ENCODE results near the gene C1QTNF5.

C1QTNF5 gene

DNA sequence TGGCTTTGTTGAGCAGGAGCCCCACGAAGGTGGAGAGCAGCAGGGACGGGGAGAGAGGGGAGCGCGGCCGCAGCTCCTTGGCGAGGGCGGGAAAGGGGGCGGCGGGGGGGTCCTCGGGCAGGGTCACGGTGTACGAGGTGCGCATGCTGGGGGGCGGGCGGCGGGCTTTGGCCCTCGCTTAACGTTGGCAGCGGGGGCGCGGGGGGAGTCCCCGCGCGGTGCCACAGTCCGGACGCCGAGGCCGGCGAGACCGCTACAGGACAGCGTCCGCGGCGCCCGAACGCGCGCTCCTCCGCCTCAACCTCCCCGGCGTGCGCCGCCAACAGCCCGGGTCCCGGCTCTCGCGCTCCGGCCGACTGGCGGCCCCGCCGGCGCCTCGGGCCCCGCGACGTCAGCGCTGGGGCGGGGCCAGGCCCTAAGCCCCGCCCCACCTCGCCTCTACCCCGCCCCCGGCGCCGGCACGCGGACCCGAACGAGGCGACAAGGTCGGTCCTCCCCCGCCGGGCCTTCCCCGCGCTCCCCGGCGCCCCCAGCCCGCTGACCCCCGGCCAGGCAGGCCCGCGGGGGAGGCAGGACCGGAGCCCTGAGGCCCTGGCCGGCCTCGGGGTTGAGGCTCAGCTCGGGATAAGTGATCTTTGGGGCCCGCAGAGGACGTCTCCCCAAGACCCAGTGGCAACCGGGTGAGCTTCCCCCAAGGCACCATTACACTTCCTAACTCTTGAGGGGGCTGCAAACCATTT, 23.3 kb upstream of the C1QTNF5 start:
- H3K4me1 ChIP-seq (ENCODE audit: control insufficient read depth, insufficient read depth, low read length): peaks cover 9% of the 10 kb centered on the region
- H3K27ac ChIP-seq (ENCODE audit: low read length): no peak overlapping the region
- DNase-seq (ENCODE audit: low read depth, low spot score): no peak
- H3K4me3 ChIP-seq (ENCODE audit: low read length): peak overlapping the region; percentile 50; the same call in 1 of the 2 replicates
- H3K36me3 ChIP-seq (ENCODE audit: control insufficient read depth, insufficient read depth, low read length): no peaks in the 10 kb centered on the region
- H3K27me3 ChIP-seq (ENCODE audit: control insufficient read depth, insufficient read depth, low read length): peaks cover 14% of the 10 kb centered on the region; the same call in 1 of the 2 replicates
- WGBS (ENCODE audit: insufficient coverage, insufficient read length): no CpG with 5 or more reads among the region's 88 CpGs
- no peaks in the 10 kb centered on the region for H3K9me3 ChIP-seq (ENCODE audit: control insufficient read depth, insufficient read depth, low read length)

DNA sequence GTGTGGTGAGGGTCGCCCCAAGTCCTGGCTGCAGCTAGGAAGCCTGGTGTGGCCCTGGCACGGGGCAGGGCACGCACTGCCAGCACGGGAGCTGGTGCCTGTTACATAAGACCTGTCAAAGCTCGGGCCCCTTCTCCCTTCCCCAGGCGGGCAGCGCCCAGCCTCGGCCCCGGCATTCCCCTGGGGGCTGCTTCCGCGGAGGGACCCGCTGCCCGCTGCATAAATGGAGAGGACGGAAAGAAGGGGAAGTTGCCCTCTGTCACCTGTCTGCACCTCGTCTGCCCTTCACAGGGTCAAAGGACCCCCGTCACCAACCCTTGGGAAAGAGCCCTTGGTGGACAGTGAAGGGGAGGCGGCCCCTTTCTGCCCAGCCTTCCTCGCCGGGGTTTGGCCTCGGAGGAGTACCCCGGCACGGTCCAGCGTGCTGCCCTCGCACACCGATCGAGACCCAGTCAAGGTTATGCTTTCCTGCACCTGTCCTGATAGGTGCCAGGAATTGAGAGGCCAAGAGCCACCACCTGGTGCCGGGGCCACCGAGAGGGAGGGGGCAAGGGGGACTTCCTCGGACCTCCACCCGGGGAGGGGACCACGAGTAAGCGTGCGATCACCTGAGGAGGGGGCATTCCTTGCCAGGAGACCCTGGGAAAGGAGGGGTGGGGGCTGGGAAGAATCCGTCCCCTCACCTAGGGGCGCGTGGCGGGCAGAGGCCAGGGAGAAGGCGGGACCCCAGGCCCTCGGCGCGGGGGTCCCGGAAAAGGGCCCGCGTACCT, 22.6 kb upstream of the C1QTNF5 start:
- no peaks in the 10 kb centered on the region for H3K9me3 ChIP-seq (ENCODE audit: control insufficient read depth, insufficient read depth, low read length)
- WGBS (ENCODE audit: insufficient coverage, insufficient read length): no CpG with 5 or more reads among the region's 44 CpGs
- peak overlapping the region; percentile 50; the same call in 1 of the 2 replicates for H3K4me3 ChIP-seq (ENCODE audit: low read length)
- H3K4me1 ChIP-seq (ENCODE audit: control insufficient read depth, insufficient read depth, low read length): peaks cover 9% of the 10 kb centered on the region
- no peak overlapping the region for H3K27ac ChIP-seq (ENCODE audit: low read length)
- peaks cover 14% of the 10 kb centered on the region; the same call in 1 of the 2 replicates for H3K27me3 ChIP-seq (ENCODE audit: control insufficient read depth, insufficient read depth, low read length)
- no peaks in the 10 kb centered on the region for H3K36me3 ChIP-seq (ENCODE audit: control insufficient read depth, insufficient read depth, low read length)
- no peak for DNase-seq (ENCODE audit: low read depth, low spot score)

DNA sequence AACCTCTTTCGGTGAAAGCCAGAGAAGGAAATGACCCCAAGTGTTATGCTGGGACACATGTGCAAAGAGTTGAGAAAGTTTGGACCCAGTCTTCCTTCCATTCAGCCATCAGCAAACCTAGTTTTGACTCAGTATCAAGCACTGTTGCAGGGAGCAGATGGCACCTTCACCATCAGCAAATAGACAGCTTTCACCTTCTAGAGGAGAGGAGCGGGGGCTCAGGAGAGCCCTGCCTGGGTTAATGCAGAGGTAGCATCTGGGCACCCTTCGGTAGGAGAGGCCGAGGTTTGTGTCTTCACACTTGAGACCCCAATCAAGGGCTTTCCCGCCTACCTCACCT, 22.0 kb upstream of the C1QTNF5 start:
- H3K4me1 ChIP-seq (ENCODE audit: control insufficient read depth, insufficient read depth, low read length): peaks cover 9% of the 10 kb centered on the region
- H3K9me3 ChIP-seq (ENCODE audit: control insufficient read depth, insufficient read depth, low read length): no peaks in the 10 kb centered on the region
- no CpG with 5 or more reads among the region's 5 CpGs for WGBS (ENCODE audit: insufficient coverage, insufficient read length)
- H3K36me3 ChIP-seq (ENCODE audit: control insufficient read depth, insufficient read depth, low read length): no peaks in the 10 kb centered on the region
- peaks cover 14% of the 10 kb centered on the region; the same call in 1 of the 2 replicates for H3K27me3 ChIP-seq (ENCODE audit: control insufficient read depth, insufficient read depth, low read length)
- H3K27ac ChIP-seq (ENCODE audit: low read length): no peak overlapping the region
- no peak overlapping the region for H3K4me3 ChIP-seq (ENCODE audit: low read length)
- DNase-seq (ENCODE audit: low read depth, low spot score): no peak

DNA sequence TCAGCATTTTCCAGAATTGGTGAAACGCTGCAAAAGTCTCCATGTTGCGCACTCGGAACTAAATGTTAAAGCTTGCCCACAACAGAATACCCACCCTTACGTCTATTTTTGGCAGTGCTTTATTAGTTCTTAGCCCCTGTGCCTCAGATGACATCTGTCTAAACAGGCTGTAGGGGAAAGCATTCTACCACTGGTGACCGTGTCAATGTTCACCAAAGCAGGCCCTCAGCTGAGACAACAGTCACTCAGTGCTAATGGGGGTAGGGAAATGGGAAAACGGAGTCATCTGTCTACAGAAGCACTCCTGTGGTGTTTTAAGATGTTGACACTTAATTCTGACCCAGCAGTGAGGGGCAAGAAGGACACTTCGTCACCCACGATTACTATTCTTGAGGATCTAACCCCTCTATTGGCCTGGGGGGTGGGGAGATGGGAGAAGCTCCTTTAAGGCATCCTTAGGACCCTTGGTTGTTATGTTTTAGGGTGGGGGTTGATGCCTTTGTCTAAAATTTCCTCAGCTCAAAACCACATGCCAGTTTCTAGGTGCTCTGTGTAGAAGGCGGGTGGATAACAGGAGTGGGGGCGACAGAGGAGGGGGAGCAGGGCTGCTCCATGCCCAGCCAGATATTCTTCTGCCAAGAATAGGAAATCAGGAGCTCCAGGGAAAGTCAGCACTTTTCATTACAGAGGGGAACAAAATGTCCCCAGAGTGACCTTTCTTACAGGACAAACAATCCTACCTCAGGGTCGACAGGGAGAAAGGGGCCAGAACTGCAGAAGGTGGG, 21.4 kb upstream of the C1QTNF5 start:
- no peaks in the 10 kb centered on the region for H3K36me3 ChIP-seq (ENCODE audit: control insufficient read depth, insufficient read depth, low read length)
- no peak overlapping the region for H3K4me3 ChIP-seq (ENCODE audit: low read length)
- DNase-seq (ENCODE audit: low read depth, low spot score): no peak
- H3K27me3 ChIP-seq (ENCODE audit: control insufficient read depth, insufficient read depth, low read length): peaks cover 14% of the 10 kb centered on the region; the same call in 1 of the 2 replicates
- H3K9me3 ChIP-seq (ENCODE audit: control insufficient read depth, insufficient read depth, low read length): no peaks in the 10 kb centered on the region
- no CpG with 5 or more reads among the region's 11 CpGs for WGBS (ENCODE audit: insufficient coverage, insufficient read length)
- H3K4me1 ChIP-seq (ENCODE audit: control insufficient read depth, insufficient read depth, low read length): peaks cover 9% of the 10 kb centered on the region
- H3K27ac ChIP-seq (ENCODE audit: low read length): no peak overlapping the region

DNA sequence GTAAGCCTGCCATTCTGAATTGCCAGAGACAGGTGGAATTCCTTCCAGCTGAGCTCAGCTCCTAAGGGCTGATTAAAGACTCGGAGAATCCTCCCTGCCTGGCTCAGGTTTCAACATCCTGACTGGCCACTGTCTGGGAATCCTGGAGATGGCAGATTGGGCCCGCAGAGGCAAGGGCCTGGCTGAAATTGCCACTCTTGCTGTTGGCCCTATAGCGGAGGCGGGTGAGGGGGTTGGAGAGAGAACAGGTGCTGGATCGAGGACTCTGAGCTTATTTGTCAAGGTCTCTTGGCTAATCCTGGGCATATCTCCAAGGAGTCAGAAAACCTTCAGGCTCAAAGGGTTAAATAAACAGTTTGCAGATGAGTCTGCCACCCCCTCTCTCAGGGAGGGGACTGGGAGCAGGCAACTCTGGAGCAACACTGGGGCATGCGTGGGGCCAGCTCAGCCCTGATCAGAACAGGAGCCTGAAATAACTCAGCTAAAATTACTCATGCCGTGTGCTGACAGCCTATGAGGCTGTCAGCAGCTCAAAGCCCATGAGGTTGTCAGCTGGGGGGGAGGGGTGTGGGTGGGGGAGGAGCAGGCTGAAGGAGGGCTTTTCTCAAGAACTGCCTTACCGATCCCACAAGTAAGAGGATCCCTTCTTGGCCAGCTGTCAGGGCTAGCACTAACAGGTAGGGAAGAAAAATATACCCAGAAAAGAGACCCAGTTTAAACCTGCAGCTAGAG, 20.5 kb upstream of the C1QTNF5 start:
- H3K27me3 ChIP-seq (ENCODE audit: control insufficient read depth, insufficient read depth, low read length): peaks cover 14% of the 10 kb centered on the region; the same call in 1 of the 2 replicates
- DNase-seq (ENCODE audit: low read depth, low spot score): no peak
- no peak overlapping the region for H3K4me3 ChIP-seq (ENCODE audit: low read length)
- H3K27ac ChIP-seq (ENCODE audit: low read length): no peak overlapping the region
- no CpG with 5 or more reads among the region's 8 CpGs for WGBS (ENCODE audit: insufficient coverage, insufficient read length)
- no peaks in the 10 kb centered on the region for H3K9me3 ChIP-seq (ENCODE audit: control insufficient read depth, insufficient read depth, low read length)
- H3K36me3 ChIP-seq (ENCODE audit: control insufficient read depth, insufficient read depth, low read length): no peaks in the 10 kb centered on the region
- peaks cover 9% of the 10 kb centered on the region for H3K4me1 ChIP-seq (ENCODE audit: control insufficient read depth, insufficient read depth, low read length)

DNA sequence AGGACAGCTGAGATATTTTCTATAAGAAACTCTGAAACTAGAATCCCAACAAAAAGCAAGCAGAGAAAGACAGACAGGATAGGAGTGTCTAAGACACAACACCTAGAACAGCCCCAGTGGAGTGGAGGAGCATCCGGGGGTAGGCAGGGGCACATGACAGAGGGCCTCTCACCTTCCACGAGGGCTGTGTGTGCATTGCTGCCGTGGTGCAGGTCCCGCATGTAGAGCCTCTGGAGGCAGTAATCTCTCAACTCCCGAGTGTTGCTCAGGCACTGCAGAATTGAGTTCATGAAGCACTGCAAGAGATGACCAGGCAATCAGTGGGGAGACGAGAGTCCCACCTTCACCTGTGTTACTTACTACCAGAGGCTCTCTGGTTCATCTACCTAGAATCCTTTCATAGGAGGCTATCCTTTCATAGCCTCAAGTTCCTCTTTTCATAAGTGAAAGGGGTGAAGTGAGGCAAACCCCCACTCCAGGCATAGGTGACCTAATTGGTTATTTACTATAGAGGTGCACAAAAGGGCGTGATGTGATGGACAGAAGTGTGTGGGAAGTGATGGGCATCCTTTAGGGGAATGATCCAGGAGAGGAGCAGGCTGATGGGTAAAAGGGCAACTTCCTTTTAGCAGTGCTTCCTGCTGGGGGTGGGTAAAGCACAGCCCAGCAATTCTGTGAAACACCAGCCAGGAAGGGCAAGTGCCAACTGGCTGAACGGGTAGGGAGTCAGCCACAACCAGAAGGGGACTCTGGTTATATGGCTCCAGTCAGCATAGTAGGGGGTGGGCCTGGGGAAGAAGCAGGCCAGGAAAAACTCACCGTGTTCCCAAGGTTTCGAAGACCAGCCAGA, 18.9 kb upstream of the C1QTNF5 start:
- no peak overlapping the region for H3K4me3 ChIP-seq (ENCODE audit: low read length)
- no peaks in the 10 kb centered on the region for H3K36me3 ChIP-seq (ENCODE audit: control insufficient read depth, insufficient read depth, low read length)
- DNase-seq (ENCODE audit: low read depth, low spot score): no peak
- no peak overlapping the region for H3K27ac ChIP-seq (ENCODE audit: low read length)
- H3K9me3 ChIP-seq (ENCODE audit: control insufficient read depth, insufficient read depth, low read length): no peaks in the 10 kb centered on the region
- no CpG with 5 or more reads among the region's 10 CpGs for WGBS (ENCODE audit: insufficient coverage, insufficient read length)
- peaks cover 11% of the 10 kb centered on the region; the same call in 1 of the 2 replicates for H3K27me3 ChIP-seq (ENCODE audit: control insufficient read depth, insufficient read depth, low read length)
- peaks cover 8% of the 10 kb centered on the region for H3K4me1 ChIP-seq (ENCODE audit: control insufficient read depth, insufficient read depth, low read length)

DNA sequence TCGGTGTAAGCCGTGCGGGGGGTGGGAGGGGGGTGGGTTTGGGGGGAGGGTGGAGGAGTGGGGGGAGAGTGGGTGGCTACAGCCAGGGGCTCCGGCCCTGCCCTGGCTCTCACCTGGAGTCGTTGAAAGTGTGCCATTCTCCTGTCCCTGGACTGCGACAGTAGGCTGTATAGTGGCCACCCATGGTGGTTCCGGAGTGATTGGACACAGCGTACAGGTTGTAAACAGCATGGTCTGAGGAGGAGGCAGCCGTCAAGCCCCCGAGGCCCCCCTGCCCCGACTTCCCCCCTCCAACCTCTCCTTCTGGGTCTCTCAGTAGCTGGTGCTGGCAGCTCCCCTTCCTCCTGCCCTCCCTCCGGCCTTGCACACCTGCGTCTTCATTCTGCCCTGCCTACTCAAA, 16.4 kb upstream of the C1QTNF5 start:
- WGBS (ENCODE audit: insufficient coverage, insufficient read length): no CpG with 5 or more reads among the region's 13 CpGs
- H3K4me1 ChIP-seq (ENCODE audit: control insufficient read depth, insufficient read depth, low read length): peaks cover 3% of the 10 kb centered on the region
- H3K4me3 ChIP-seq (ENCODE audit: low read length): no peak overlapping the region; the same call in 1 of the 2 replicates

DNA sequence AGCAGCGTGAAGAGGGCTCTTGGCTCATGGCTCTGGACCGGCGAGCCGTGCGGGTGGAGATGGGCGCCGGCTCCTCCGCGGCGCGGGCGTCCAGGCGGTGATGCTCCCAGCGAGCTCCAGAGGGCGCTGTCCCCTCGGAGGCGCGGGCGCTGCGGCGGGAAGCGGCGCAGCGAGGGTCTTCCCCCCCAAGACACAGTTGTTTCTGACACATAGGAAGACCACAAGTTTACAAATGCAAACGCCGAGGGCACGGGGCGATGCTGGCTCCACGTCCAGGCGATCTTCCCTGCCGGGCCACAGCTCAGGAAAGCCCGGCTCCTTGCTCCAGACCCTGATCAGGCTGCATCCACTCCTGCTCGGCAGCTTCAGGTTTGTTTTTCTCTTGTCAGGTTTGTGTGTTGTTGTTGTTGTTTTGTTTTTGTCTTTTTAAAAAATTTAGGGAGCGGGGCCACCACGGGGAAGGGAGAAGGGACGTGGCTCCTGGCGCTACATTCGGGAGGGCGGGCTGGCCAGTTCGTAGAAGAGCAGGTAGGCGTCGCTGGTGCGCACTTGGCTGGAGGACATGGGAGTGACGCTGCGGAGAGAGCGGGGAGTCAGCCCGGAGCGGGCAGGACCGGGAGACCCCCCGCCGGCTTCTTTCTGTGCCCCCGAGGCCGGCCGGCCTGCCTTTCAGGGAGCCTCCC, 15.8 kb upstream of the C1QTNF5 start:
- Histone ChIP-seq H3K9me3 (ENCODE audit: control insufficient read depth, insufficient read depth, low read length) (no peaks in the 10 kb centered on the region), H3K4me3 (ENCODE audit: low read length) (peak overlapping the region; percentile 37; the same call in 1 of the 2 replicates), H3K4me1 (ENCODE audit: control insufficient read depth, insufficient read depth, low read length) (peaks cover 3% of the 10 kb centered on the region), H3K27ac (ENCODE audit: low read length) (no peak overlapping the region), H3K36me3 (ENCODE audit: control insufficient read depth, insufficient read depth, low read length) (no peaks in the 10 kb centered on the region), H3K27me3 (ENCODE audit: control insufficient read depth, insufficient read depth, low read length) (no peaks in the 10 kb centered on the region)
- no peak for DNase-seq (ENCODE audit: low read depth, low spot score)
- no CpG with 5 or more reads among the region's 54 CpGs for WGBS (ENCODE audit: insufficient coverage, insufficient read length)

More for the DNA sequence above, 16.4 kb upstream of the C1QTNF5 start:
- Histone ChIP-seq H3K27ac (ENCODE audit: low read length) (no peak overlapping the region), H3K27me3 (ENCODE audit: control insufficient read depth, insufficient read depth, low read length) (no peaks in the 10 kb centered on the region), H3K36me3 (ENCODE audit: control insufficient read depth, insufficient read depth, low read length) (no peaks in the 10 kb centered on the region), H3K9me3 (ENCODE audit: control insufficient read depth, insufficient read depth, low read length) (no peaks in the 10 kb centered on the region)
- DNase-seq (ENCODE audit: low read depth, low spot score): no peak

All from iPS DF 6.9 (cell line).